Right hindlimb (tissue), 1 donor: ENCODE results near the gene ACVR1.

ENCODE experiments used
- DNase-seq: peaks from one replicate; pipeline ENCODE4 v3.0.0-alpha.2; 2018

Gene ACVR1

GRCh38 chr2:157825885-157826284, 50.2 kb downstream of the ACVR1 start:
- no peak for DNase-seq

GRCh38 chr2:157822993-157823392, 53.1 kb downstream of the ACVR1 start:
- DNase-seq: no peak

GRCh38 chr2:157822533-157822932, 53.6 kb downstream of the ACVR1 start:
- DNase-seq: no peak

- DNase-seq: no peak
Measured at GRCh38 chr2:157821519-157822131, 54.5 kb downstream of the ACVR1 start.

- DNase-seq: peak; percentile 62
Measured at GRCh38 chr2:157820193-157820592, 55.9 kb downstream of the ACVR1 start.

GRCh38 chr2:157819761-157820160, 56.4 kb downstream of the ACVR1 start:
- no peak for DNase-seq

GRCh38 chr2:157818227-157818626, 57.9 kb downstream of the ACVR1 start:
- DNase-seq: no peak

GRCh38 chr2:157815421-157815820, 60.7 kb downstream of the ACVR1 start:
- no peak for DNase-seq

GRCh38 chr2:157813467-157813866, 62.7 kb downstream of the ACVR1 start:
- no peak for DNase-seq

- no peak for DNase-seq
Measured at GRCh38 chr2:157810037-157810436, 66.1 kb downstream of the ACVR1 start.

- DNase-seq: no peak
Measured at GRCh38 chr2:157809212-157809611, 66.9 kb downstream of the ACVR1 start.

GRCh38 chr2:157808421-157808820, 67.7 kb downstream of the ACVR1 start:
- DNase-seq: no peak

GRCh38 chr2:157806426-157807077, 69.6 kb downstream of the ACVR1 start:
- DNase-seq: no peak

GRCh38 chr2:157805519-157805918, 70.6 kb downstream of the ACVR1 start:
- no peak for DNase-seq

GRCh38 chr2:157804355-157804754, 71.8 kb downstream of the ACVR1 start:
- no peak for DNase-seq

GRCh38 chr2:157803952-157804351, 72.2 kb downstream of the ACVR1 start:
- DNase-seq: no peak

- no peak for DNase-seq
Measured at GRCh38 chr2:157803476-157803875, 72.7 kb downstream of the ACVR1 start.

GRCh38 chr2:157800838-157801495, 75.2 kb downstream of the ACVR1 start:
- no peak for DNase-seq

- DNase-seq: no peak
Measured at GRCh38 chr2:157793053-157793612, 83.0 kb downstream of the ACVR1 start.

GRCh38 chr2:157792335-157793052, 83.6 kb downstream of the ACVR1 start:
- no peak for DNase-seq

- DNase-seq: no peak
Measured at GRCh38 chr2:157790780-157791179, 85.3 kb downstream of the ACVR1 start.

GRCh38 chr2:157789933-157790511, 86.1 kb downstream of the ACVR1 start:
- peak; percentile 62 for DNase-seq

GRCh38 chr2:157789256-157789655, 86.9 kb downstream of the ACVR1 start:
- DNase-seq: no peak
